GM12875 (cell line): ENCODE results near the gene SPRING1.

Experiments used
- H3K4me3 ChIP-seq: one replicate; pipeline ENCODE4 v1.5.1; 2011; ENCODE audit warnings: low read depth, low read length, control low read depth
- TF ChIP-seq, protein P1 (sequence below): IDR thresholded peaks from 2 replicates; pipeline ENCODE4 v1.5.1; 2011; ENCODE audit warnings: low read depth, mild to moderate bottlenecking, control low read depth, inconsistent platforms, low read length, moderate library complexity, borderline replicate concordance; ENCODE audit not compliant: insufficient read depth

The SPRING1 gene

DNA sequence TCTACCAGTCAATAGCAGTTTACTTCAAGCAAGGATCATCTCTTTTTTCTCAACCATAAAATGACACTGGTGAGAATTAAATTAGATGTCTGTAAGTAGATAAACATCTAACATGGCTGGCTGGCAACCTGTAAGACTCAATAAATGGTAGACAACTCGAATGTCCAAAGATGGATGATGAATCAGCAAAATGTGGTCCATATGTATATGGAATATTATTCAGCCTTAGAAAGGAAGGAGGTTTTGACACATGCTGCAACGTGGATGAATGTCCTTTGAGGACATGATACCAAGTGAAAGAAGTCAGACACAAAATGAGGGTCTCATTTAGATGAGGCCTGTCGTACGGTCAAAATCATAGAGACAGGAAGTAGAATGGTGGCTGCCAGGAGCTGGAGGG is 46.2 kb downstream of the SPRING1 start:
- TF ChIP-seq, protein P1, sequence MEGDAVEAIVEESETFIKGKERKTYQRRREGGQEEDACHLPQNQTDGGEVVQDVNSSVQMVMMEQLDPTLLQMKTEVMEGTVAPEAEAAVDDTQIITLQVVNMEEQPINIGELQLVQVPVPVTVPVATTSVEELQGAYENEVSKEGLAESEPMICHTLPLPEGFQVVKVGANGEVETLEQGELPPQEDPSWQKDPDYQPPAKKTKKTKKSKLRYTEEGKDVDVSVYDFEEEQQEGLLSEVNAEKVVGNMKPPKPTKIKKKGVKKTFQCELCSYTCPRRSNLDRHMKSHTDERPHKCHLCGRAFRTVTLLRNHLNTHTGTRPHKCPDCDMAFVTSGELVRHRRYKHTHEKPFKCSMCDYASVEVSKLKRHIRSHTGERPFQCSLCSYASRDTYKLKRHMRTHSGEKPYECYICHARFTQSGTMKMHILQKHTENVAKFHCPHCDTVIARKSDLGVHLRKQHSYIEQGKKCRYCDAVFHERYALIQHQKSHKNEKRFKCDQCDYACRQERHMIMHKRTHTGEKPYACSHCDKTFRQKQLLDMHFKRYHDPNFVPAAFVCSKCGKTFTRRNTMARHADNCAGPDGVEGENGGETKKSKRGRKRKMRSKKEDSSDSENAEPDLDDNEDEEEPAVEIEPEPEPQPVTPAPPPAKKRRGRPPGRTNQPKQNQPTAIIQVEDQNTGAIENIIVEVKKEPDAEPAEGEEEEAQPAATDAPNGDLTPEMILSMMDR = no peak
- no peak overlapping the region for H3K4me3 ChIP-seq

DNA sequence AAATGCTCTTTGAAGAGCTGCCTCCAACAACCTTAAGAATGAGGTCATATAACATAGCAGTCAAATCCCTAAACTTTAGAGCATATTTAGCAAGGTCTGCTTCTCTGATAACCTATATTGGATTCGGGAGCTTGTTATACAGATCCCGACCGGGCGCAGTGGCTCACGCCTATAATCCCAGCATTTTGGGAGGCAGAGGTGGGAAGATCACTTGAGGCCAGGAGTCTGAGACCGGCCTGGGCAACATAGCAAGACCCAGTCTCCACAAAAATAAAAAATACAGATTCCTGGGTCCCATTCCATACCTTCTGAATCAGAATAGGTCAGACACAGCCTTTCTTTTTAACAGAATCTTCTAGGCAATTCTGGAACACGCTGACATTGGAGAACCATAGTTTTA is 46.7 kb downstream of the SPRING1 start:
- H3K4me3 ChIP-seq = no peak overlapping the region
- TF ChIP-seq, protein P1 = no peak

DNA sequence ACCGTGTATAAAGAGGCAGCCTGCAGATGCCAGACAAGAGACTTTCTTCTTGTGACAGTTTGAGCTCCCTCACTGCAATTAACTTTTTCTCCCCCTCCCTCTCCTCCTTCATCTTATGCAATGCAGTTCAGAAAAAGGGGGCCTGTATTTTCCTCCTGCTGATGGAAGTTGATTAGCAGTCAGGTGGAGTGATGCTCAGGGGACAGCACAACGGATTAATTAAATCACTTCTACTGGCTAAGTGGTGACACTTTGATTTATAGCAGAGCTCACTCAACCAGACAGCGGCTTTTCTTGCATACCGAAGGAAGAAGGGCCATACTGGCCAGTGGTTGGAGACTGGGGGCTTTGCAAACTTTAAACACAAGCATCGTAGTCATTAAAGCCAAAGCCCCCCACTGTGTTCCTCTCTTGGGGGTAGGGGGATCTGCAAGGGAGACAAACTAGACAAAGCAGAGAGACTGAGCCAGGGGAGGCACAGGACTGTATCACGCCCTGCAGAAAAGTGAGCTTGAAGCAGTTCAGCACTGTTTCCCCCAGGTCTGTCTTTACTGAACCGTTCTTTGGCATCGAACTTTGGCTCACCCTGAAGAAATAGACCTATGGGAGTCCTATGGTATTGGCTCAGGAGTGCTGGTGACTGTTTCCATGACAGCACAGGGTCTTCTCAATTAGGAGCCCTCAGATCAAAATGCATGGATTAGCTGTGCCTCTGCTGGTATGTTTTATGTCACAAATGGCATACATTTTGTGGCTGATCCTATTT is 47.7 kb downstream of the SPRING1 start:
- TF ChIP-seq, protein P1 = no peak
- no peak overlapping the region for H3K4me3 ChIP-seq

DNA sequence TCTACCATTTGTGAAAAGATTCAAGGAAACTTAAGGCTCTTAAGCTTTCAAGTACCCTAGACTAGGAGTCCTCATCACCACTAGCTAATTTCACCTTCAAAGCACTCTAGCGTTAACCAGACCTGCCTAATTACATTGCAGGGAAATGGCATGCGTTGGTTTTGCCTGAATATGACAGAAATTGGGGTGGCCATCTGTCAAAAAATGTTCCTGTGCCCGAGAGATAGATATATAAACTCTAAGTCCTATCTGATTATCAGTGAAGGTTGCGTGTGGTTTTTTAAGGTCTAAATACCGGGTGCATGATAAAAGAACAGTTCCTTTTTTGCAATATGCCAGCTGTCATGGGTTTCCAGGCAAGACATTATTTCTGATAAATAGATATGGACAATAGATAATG is 48.3 kb downstream of the SPRING1 start:
- TF ChIP-seq, protein P1 = no peak
- no peak overlapping the region for H3K4me3 ChIP-seq
